Smooth muscle cell of the brain vasculature (primary cell): ENCODE results near the gene PMEPA1.

ENCODE experiments used
- DNase-seq: peaks from one replicate; pipeline ENCODE4 v3.0.0-alpha.2; 2012; ENCODE audit warnings: low read depth, low spot score

PMEPA1 gene

GRCh38 chr20:57676589-57677583 lies 32.9 kb downstream of the PMEPA1 start:
- no peak for DNase-seq

- DNase-seq = no peak
Observed at GRCh38 chr20:57675773-57676172, 34.0 kb downstream of the PMEPA1 start.

- no peak for DNase-seq
Observed at GRCh38 chr20:57672953-57673575, 36.8 kb downstream of the PMEPA1 start.

GRCh38 chr20:57672164-57672563 lies 37.7 kb downstream of the PMEPA1 start:
- DNase-seq = no peak

- no peak for DNase-seq
Observed at GRCh38 chr20:57671662-57672061, 38.2 kb downstream of the PMEPA1 start.

- no peak for DNase-seq
Observed at GRCh38 chr20:57671072-57671391, 38.8 kb downstream of the PMEPA1 start.

GRCh38 chr20:57670288-57671071 lies 39.3 kb downstream of the PMEPA1 start:
- no peak for DNase-seq

GRCh38 chr20:57669632-57670031 lies 40.2 kb downstream of the PMEPA1 start:
- DNase-seq = no peak

GRCh38 chr20:57667924-57668782 lies 41.7 kb downstream of the PMEPA1 start:
- no peak for DNase-seq

- no peak for DNase-seq
Observed at GRCh38 chr20:57667388-57667787, 42.4 kb downstream of the PMEPA1 start.

- no peak for DNase-seq
Observed at GRCh38 chr20:57666834-57667157, 43.0 kb downstream of the PMEPA1 start.

- no peak for DNase-seq
Observed at GRCh38 chr20:57666106-57666833, 43.5 kb downstream of the PMEPA1 start.

GRCh38 chr20:57665589-57665971 lies 44.2 kb downstream of the PMEPA1 start:
- no peak for DNase-seq

GRCh38 chr20:57664924-57665588 lies 44.8 kb downstream of the PMEPA1 start:
- DNase-seq = no peak

GRCh38 chr20:57664476-57664875 lies 45.3 kb downstream of the PMEPA1 start:
- no peak for DNase-seq

- DNase-seq = no peak
Observed at GRCh38 chr20:57663681-57664451, 45.9 kb downstream of the PMEPA1 start.

- no peak for DNase-seq
Observed at GRCh38 chr20:57663241-57663640, 46.6 kb downstream of the PMEPA1 start.

- DNase-seq = no peak
Observed at GRCh38 chr20:57662456-57663240, 47.2 kb downstream of the PMEPA1 start.
